CD4-positive, CD25-positive, alpha-beta regulatory T cell (primary cell): ENCODE results near the gene ST6GALNAC3. TPM values are rescaled to one million over a fixed set of nuclear protein-coding genes. Genes with fewer than 3 reads are reported as not detected.

Experiments used
- ATAC-seq, 2 donors: fragments of 150-1000 bp; cut with Tn5 transposase; one replicate each; pipeline ENCODE4 v1.10.0; 2021; ENCODE audit warnings: low read depth in 2 of 2, moderate number of reproducible peaks in 2 of 2, moderate library complexity in 1 of 2
- DNase-seq, 3 donors: peaks; one replicate each; pipeline versions ENCODE4 v3.0.0 to v3.0.0-alpha.2; 2012 to 2022; ENCODE audit warnings: mixed read lengths in 1 of 3
- H3K27ac ChIP-seq: one replicate; pipeline ENCODE4 v1.7.0; 2013; ENCODE audit warnings: mild to moderate bottlenecking, low read length; ENCODE audit not compliant: insufficient read depth, poor library complexity, severe bottlenecking
- H3K27me3 ChIP-seq: one replicate; pipeline ENCODE4 v1.7.0; 2013; ENCODE audit warnings: low read length; ENCODE audit not compliant: control insufficient read depth, insufficient read depth
- H3K36me3 ChIP-seq: one replicate; pipeline ENCODE4 v1.7.0; 2013; ENCODE audit warnings: mild to moderate bottlenecking, low read length, moderate library complexity; ENCODE audit not compliant: control insufficient read depth, insufficient read depth
- H3K4me1 ChIP-seq: 2 replicates; pipeline ENCODE4 v1.7.0; 2013; ENCODE audit warnings: mild to moderate bottlenecking, low read length; ENCODE audit not compliant: insufficient read depth, control insufficient read depth, poor library complexity, severe bottlenecking
- H3K4me3 ChIP-seq: one replicate; pipeline ENCODE4 v1.7.0; 2013; ENCODE audit warnings: low read depth, mild to moderate bottlenecking, low read length, moderate library complexity
- H3K9me3 ChIP-seq, 2 experiments: 1 replicate in 1 of 2; 2 replicates in 1 of 2; pipeline ENCODE4 v1.7.0; 2013; ENCODE audit warnings: low read length in 2 of 2, mild to moderate bottlenecking in 1 of 2, moderate library complexity in 1 of 2; ENCODE audit not compliant: control insufficient read depth in 2 of 2
- H3K27ac Mint-ChIP-seq, 3 donors: one replicate each; pipeline ENCODE4 v1.8.0; 2020 to 2022; ENCODE audit warnings: mild to moderate bottlenecking in 3 of 3, mixed read lengths in 3 of 3, moderate library complexity in 2 of 3
- H3K27me3 Mint-ChIP-seq: one replicate; pipeline ENCODE4 v1.8.0; 2022; ENCODE audit warnings: mild to moderate bottlenecking, mixed read lengths
- H3K36me3 Mint-ChIP-seq: one replicate; pipeline ENCODE4 v1.8.0; 2020; ENCODE audit warnings: mixed read lengths
- H3K4me1 Mint-ChIP-seq, 4 donors: one replicate each; pipeline ENCODE4 v1.8.0; 2020 to 2022; ENCODE audit warnings: mixed read lengths in 4 of 4, mild to moderate bottlenecking in 1 of 4
- H3K4me3 Mint-ChIP-seq, 4 donors: one replicate each; pipeline ENCODE4 v1.8.0; 2020 to 2022; ENCODE audit warnings: mild to moderate bottlenecking in 4 of 4, mixed read lengths in 4 of 4, moderate library complexity in 3 of 4
- H3K9me3 Mint-ChIP-seq, 7 donors: one replicate each; pipeline ENCODE4 v1.8.0; 2020 to 2022; ENCODE audit warnings: mixed read lengths in 7 of 7, mild to moderate bottlenecking in 3 of 7, moderate library complexity in 2 of 7
- polyA plus RNA-seq, 4 donors: library from polyadenylated mRNA; unstranded; fragments of 300-500 nt; fragmentation: Illumina TruSeq; gene quantifications; one replicate each; pipeline ENCODE4 v1.2.3, GENCODE V29; 2021
- total RNA-seq: library from RNA; stranded (reverse); gene quantifications from one replicate; pipeline ENCODE4 v1.2.3, GENCODE V29; 2022

The ST6GALNAC3 gene
- total and polyA plus RNA-seq, 5 donors from 2014 or later, result 0.03 to 3.4 (median 0.95) TPM

GRCh38 chr1:76470166-76470565 lies 395.6 kb downstream of the ST6GALNAC3 start:
- H3K9me3 Mint-ChIP-seq, result no peaks in the 10 kb centered on the region
- H3K4me3 Mint-ChIP-seq, result no peak overlapping the region
- no peaks in the 10 kb centered on the region for H3K36me3 ChIP-seq
- no peak overlapping the region for H3K4me3 ChIP-seq
- DNase-seq (no peak), ATAC-seq (no peak)
- no peaks in the 10 kb centered on the region for H3K4me1 ChIP-seq
- no peak overlapping the region for H3K27ac Mint-ChIP-seq
- no peaks in the 10 kb centered on the region for H3K27me3 Mint-ChIP-seq
- H3K27me3 ChIP-seq, result no peaks in the 10 kb centered on the region
- no peak overlapping the region for H3K27ac ChIP-seq
- no peaks in the 10 kb centered on the region for H3K36me3 Mint-ChIP-seq
- no peaks in the 10 kb centered on the region for H3K9me3 ChIP-seq
- H3K4me1 Mint-ChIP-seq, result no peaks in the 10 kb centered on the region

- Histone ChIP-seq H3K9me3 (no peaks in the 10 kb centered on the region), H3K27me3 (no peaks in the 10 kb centered on the region), H3K36me3 (no peaks in the 10 kb centered on the region), H3K27ac (no peak overlapping the region), H3K4me1 (no peaks in the 10 kb centered on the region), H3K4me3 (no peak overlapping the region)
- Mint-ChIP-seq H3K9me3 (peaks cover 0 to 1% (median 0%) of the 10 kb centered on the region in 7 donors), H3K27ac (no peak overlapping the region), H3K36me3 (no peaks in the 10 kb centered on the region), H3K4me3 (no peak overlapping the region), H3K4me1 (no peaks in the 10 kb centered on the region), H3K27me3 (no peaks in the 10 kb centered on the region)
- ATAC-seq, result no peak
- DNase-seq, result no peak
These were observed 397.0 kb downstream of the ST6GALNAC3 start for GRCh38 chr1:76471536-76471935.

GRCh38 chr1:76473591-76473990 lies 399.0 kb downstream of the ST6GALNAC3 start:
- H3K27me3 Mint-ChIP-seq, result no peaks in the 10 kb centered on the region
- H3K27ac ChIP-seq, result no peak overlapping the region
- H3K4me1 ChIP-seq, result no peaks in the 10 kb centered on the region
- H3K4me3 Mint-ChIP-seq, result no peak overlapping the region
- no peak overlapping the region for H3K4me3 ChIP-seq
- no peak for ATAC-seq
- no peak for DNase-seq
- no peaks in the 10 kb centered on the region for H3K27me3 ChIP-seq
- H3K27ac Mint-ChIP-seq, result no peak overlapping the region
- H3K36me3 ChIP-seq, result no peaks in the 10 kb centered on the region
- H3K4me1 Mint-ChIP-seq, result no peaks in the 10 kb centered on the region
- peaks cover 0 to 1% (median 0%) of the 10 kb centered on the region in 7 donors for H3K9me3 Mint-ChIP-seq
- H3K36me3 Mint-ChIP-seq, result no peaks in the 10 kb centered on the region
- no peaks in the 10 kb centered on the region for H3K9me3 ChIP-seq

- no peaks in the 10 kb centered on the region for H3K36me3 Mint-ChIP-seq
- no peak overlapping the region for H3K27ac Mint-ChIP-seq
- Histone ChIP-seq H3K4me1 (no peaks in the 10 kb centered on the region), H3K9me3 (no peaks in the 10 kb centered on the region), H3K4me3 (no peak overlapping the region), H3K36me3 (no peaks in the 10 kb centered on the region), H3K27me3 (no peaks in the 10 kb centered on the region), H3K27ac (no peak overlapping the region)
- DNase-seq (no peak), ATAC-seq (no peak)
- H3K4me3 Mint-ChIP-seq, result no peak overlapping the region
- no peaks in the 10 kb centered on the region for H3K4me1 Mint-ChIP-seq
- peaks cover 0 to 1% (median 0%) of the 10 kb centered on the region in 7 donors for H3K9me3 Mint-ChIP-seq
- H3K27me3 Mint-ChIP-seq, result no peaks in the 10 kb centered on the region
These were observed 400.4 kb downstream of the ST6GALNAC3 start for GRCh38 chr1:76474922-76475321.

- H3K27me3 Mint-ChIP-seq, result no peaks in the 10 kb centered on the region
- H3K4me3 Mint-ChIP-seq, result no peak overlapping the region
- no peaks in the 10 kb centered on the region for H3K4me1 Mint-ChIP-seq
- H3K9me3 Mint-ChIP-seq, result peaks cover 0 to 1% (median 0%) of the 10 kb centered on the region in 7 donors
- ATAC-seq (no peak), DNase-seq (no peak)
- no peaks in the 10 kb centered on the region for H3K36me3 Mint-ChIP-seq
- Histone ChIP-seq H3K9me3 (no peaks in the 10 kb centered on the region), H3K36me3 (no peaks in the 10 kb centered on the region), H3K27ac (no peak overlapping the region), H3K4me1 (no peaks in the 10 kb centered on the region), H3K4me3 (no peak overlapping the region), H3K27me3 (no peaks in the 10 kb centered on the region)
- H3K27ac Mint-ChIP-seq, result no peak overlapping the region
These were observed 402.6 kb downstream of the ST6GALNAC3 start for GRCh38 chr1:76477156-76477555.

GRCh38 chr1:76480827-76481226 lies 406.3 kb downstream of the ST6GALNAC3 start:
- Mint-ChIP-seq H3K27ac (no peak overlapping the region), H3K36me3 (no peaks in the 10 kb centered on the region)
- no peak for ATAC-seq

GRCh38 chr1:76481672-76482071 lies 407.1 kb downstream of the ST6GALNAC3 start:
- Histone ChIP-seq H3K27ac (no peak overlapping the region), H3K4me3 (no peak overlapping the region), H3K27me3 (no peaks in the 10 kb centered on the region), H3K9me3 (no peaks in the 10 kb centered on the region), H3K4me1 (no peaks in the 10 kb centered on the region), H3K36me3 (no peaks in the 10 kb centered on the region)
- Mint-ChIP-seq H3K4me3 (no peak overlapping the region), H3K9me3 (peaks cover 0 to 10% (median 0%) of the 10 kb centered on the region in 7 donors), H3K4me1 (no peaks in the 10 kb centered on the region), H3K27ac (no peak overlapping the region), H3K36me3 (no peaks in the 10 kb centered on the region), H3K27me3 (no peaks in the 10 kb centered on the region)
- no peak for ATAC-seq
- no peak for DNase-seq

More at GRCh38 chr1:76480827-76481226, 406.3 kb downstream of the ST6GALNAC3 start:
- Mint-ChIP-seq H3K27me3 (no peaks in the 10 kb centered on the region), H3K4me1 (no peaks in the 10 kb centered on the region), H3K9me3 (peaks cover 0 to 8% (median 0%) of the 10 kb centered on the region in 7 donors), H3K4me3 (no peak overlapping the region)
- H3K9me3 ChIP-seq, result no peaks in the 10 kb centered on the region
- no peaks in the 10 kb centered on the region for H3K4me1 ChIP-seq
- no peaks in the 10 kb centered on the region for H3K36me3 ChIP-seq
- no peaks in the 10 kb centered on the region for H3K27me3 ChIP-seq
- DNase-seq, result no peak
- no peak overlapping the region for H3K4me3 ChIP-seq
- no peak overlapping the region for H3K27ac ChIP-seq

GRCh38 chr1:76482272-76482671 lies 407.7 kb downstream of the ST6GALNAC3 start:
- ATAC-seq, result no peak
- no peak overlapping the region for H3K27ac Mint-ChIP-seq

More at GRCh38 chr1:76482272-76482671, 407.7 kb downstream of the ST6GALNAC3 start:
- no peak overlapping the region for H3K4me3 Mint-ChIP-seq
- no peaks in the 10 kb centered on the region for H3K9me3 ChIP-seq
- peaks cover 0 to 10% (median under 1%) of the 10 kb centered on the region in 7 donors for H3K9me3 Mint-ChIP-seq
- H3K4me1 Mint-ChIP-seq, result no peaks in the 10 kb centered on the region
- no peak for DNase-seq
- no peaks in the 10 kb centered on the region for H3K27me3 ChIP-seq
- no peaks in the 10 kb centered on the region for H3K4me1 ChIP-seq
- H3K27me3 Mint-ChIP-seq, result no peaks in the 10 kb centered on the region
- H3K4me3 ChIP-seq, result no peak overlapping the region
- H3K27ac ChIP-seq, result no peak overlapping the region
- H3K36me3 Mint-ChIP-seq, result no peaks in the 10 kb centered on the region
- no peaks in the 10 kb centered on the region for H3K36me3 ChIP-seq
